Measurements from ENCODE around the gene FLVCR1. TPM values are rescaled to one million over a fixed set of nuclear protein-coding genes. Genes with fewer than 3 reads are reported as not detected.
A peak's percentile ranks its signal among the peaks of the same experiment; 100 is the strongest.
"Not testable (repeated sequence)": the region's sequence is repeated elsewhere in the genome, so short reads cannot be mapped to it uniquely, and the experiment has no call there.

The FLVCR1 gene
- total RNA-seq, 1 donor from 2014 or later: 11.3 TPM

DNA sequence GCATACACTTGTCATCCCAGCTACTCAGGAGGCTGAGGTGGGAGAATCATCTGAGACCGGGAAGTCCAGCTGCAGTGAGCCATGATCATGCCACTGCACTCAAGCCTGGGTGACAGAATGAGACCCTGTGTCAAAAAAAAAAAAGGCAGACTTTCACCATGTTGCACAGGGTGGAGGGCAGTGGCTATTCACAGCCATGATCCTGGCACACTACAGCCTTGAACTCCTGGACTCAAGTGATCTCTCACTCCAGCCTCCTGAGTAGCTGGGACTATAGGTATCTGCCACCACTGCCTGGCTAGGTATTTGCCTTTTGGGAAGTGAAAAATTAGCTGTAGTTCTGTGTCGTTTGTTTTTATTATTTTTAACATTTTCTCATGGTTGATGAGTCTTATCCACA, 29.7 kb upstream of the FLVCR1 start:
- no peak overlapping the region for H3K4me3 ChIP-seq
- H3K27ac ChIP-seq: no peak overlapping the region
- H3K36me3 ChIP-seq: no peaks in the 10 kb centered on the region
- H3K4me1 ChIP-seq: no peaks in the 10 kb centered on the region
- intact Hi-C loops (cut with DNase I): no loop called here
- TF ChIP-seq, protein P1, sequence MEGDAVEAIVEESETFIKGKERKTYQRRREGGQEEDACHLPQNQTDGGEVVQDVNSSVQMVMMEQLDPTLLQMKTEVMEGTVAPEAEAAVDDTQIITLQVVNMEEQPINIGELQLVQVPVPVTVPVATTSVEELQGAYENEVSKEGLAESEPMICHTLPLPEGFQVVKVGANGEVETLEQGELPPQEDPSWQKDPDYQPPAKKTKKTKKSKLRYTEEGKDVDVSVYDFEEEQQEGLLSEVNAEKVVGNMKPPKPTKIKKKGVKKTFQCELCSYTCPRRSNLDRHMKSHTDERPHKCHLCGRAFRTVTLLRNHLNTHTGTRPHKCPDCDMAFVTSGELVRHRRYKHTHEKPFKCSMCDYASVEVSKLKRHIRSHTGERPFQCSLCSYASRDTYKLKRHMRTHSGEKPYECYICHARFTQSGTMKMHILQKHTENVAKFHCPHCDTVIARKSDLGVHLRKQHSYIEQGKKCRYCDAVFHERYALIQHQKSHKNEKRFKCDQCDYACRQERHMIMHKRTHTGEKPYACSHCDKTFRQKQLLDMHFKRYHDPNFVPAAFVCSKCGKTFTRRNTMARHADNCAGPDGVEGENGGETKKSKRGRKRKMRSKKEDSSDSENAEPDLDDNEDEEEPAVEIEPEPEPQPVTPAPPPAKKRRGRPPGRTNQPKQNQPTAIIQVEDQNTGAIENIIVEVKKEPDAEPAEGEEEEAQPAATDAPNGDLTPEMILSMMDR (IDR thresholded peaks at IDR 0.05): no peak
- peaks cover 9% of the 10 kb centered on the region for H3K9me3 ChIP-seq
- no peak for DNase-seq
- no peak for ATAC-seq
- no peaks in the 10 kb centered on the region for H3K27me3 ChIP-seq

DNA sequence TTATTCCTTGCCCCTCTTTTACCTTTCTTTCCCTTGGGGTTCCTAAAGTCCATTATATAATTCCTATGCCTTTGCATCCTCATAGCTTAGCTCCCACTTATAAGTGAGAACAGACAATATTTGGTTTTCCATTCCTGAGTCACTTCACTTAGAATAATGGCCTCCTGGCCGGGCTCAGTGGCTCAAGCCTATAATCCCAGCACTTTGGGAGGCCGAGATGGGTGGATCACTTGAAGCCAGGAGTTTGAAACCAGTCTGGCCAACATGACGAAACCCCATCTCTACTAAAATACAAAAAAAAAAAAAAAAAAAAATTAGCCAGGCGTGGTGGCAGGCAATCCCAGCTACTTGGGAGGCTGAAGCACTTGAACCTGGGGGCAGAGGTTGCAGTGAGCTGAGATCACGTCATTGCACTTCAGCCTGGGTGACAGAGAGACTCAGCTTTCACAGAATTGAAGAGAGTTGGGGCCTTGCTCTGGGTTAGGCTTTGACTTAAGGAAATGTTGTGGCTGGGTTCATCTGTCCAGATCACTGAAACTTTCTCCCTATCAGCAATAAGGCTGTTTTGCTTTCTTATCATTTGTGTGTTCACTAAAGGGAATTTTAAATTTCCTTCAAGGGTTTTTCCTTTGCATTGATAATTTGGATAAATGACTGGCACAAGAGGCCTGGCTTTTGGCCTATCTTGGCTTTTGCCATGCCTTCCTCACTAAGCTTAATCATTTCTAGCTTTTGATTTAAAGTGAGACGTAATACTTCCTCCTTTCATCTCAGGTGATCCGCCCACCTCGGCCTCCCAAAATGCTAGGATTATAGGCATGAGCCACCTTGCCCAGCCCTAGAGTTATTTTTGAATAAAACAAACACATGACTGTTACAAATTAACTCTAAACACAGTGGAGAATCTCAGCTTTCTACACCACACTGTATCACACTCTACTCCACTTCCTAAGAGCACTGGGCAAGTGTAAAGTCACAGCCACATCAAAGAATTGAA, 24.6 kb upstream of the FLVCR1 start:
- H3K27ac ChIP-seq: peak overlapping the region; percentile 11
- intact Hi-C loops (cut with DNase I); H3K4me3 ChIP-seq; H3K9me3 ChIP-seq; H3K4me1 ChIP-seq; H3K36me3 ChIP-seq; H3K27me3 ChIP-seq: not testable (repeated sequence)
- ATAC-seq (peak; percentile 88), DNase-seq (peak; percentile 80)

DNA sequence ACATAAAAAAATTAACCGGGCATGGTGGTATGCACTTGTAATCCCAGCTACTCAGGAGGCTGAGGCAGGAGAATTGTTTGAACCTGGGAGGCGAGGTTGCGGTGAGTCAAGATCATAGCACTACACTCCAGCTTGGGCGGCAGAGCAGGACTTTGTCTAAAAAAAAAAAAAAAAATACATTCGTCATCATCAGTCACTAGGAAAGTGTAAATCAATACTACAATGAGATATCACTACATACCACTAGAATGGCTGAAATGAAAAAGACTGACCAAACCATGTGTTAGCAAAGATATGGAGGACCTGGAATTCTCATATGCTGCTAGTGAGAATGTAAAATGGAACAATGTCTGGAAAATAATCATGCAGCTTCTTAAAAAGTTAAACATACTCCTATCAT, 19.9 kb upstream of the FLVCR1 start:
- Histone ChIP-seq H3K4me3 (no peak overlapping the region), H3K27me3 (no peaks in the 10 kb centered on the region), H3K4me1 (no peaks in the 10 kb centered on the region), H3K9me3 (no peaks in the 10 kb centered on the region), H3K36me3 (no peaks in the 10 kb centered on the region), H3K27ac (no peak overlapping the region)
- no peak for ATAC-seq
- no peak for DNase-seq
- intact Hi-C loops (cut with DNase I): no loop called here
- TF ChIP-seq, protein P1 (IDR thresholded peaks at IDR 0.05): no peak

DNA sequence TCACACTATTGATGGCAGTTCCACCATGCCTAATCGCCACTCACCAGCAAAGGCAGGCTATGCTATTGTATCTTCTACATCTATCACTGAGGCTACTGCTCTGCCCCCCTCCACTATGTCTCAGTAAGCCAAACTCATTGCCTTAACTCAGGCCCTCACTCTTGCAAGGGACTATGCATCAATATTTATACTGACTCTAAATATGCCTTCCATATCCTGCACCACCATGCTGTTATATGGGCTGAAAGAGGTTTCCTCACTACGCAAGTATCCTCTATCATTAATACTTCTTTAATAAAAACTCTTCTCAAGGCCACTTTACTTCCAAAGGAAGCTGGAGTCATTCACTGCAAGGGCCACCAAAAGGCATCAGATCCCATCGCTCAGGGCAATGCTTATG, 13.6 kb upstream of the FLVCR1 start:
- H3K9me3 ChIP-seq; ATAC-seq; H3K27me3 ChIP-seq; H3K4me3 ChIP-seq; DNase-seq; H3K4me1 ChIP-seq; H3K27ac ChIP-seq; H3K36me3 ChIP-seq; intact Hi-C loops (cut with DNase I): not testable (repeated sequence)

DNA sequence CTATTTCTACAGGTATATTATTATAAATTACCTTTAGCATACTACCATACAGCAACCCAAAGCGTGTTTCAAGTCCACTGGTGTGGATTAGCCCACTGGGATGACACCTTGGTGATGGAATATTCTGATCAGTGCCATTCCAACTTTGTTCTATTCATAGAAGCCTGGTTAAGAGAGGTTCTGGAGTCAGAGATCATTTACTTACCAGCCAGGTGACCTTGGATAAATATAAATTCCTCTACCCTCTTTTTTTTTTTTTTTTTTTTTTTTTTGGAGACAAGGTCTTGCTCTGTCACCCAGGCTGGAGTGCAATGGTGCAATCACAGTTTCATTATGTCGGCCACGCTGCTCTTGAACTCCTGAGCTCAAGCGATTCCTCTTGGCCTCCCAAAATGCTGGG, 10.5 kb upstream of the FLVCR1 start, which contains the start of gene SPATA45:
TSS of gene SPATA45 (minus strand) at position 101 of the 400 bp plus-strand sequence. CDS start 11,500 bp downstream, outside the sequence.
- Histone ChIP-seq H3K4me3 (no peak within 1 kb of the TSS), H3K9me3 (no peaks in the 10 kb centered on the region), H3K4me1 (no peaks in the 10 kb centered on the region), H3K27me3 (no peaks in the 10 kb centered on the region), H3K27ac (no peak within 1 kb of the TSS), H3K36me3 (no peaks in the 10 kb centered on the region)
- intact Hi-C loops (cut with DNase I): no loop called here
- DNase-seq: no peak
- ATAC-seq: no peak
- TF ChIP-seq, protein P1 (IDR thresholded peaks at IDR 0.05): no peak

DNA sequence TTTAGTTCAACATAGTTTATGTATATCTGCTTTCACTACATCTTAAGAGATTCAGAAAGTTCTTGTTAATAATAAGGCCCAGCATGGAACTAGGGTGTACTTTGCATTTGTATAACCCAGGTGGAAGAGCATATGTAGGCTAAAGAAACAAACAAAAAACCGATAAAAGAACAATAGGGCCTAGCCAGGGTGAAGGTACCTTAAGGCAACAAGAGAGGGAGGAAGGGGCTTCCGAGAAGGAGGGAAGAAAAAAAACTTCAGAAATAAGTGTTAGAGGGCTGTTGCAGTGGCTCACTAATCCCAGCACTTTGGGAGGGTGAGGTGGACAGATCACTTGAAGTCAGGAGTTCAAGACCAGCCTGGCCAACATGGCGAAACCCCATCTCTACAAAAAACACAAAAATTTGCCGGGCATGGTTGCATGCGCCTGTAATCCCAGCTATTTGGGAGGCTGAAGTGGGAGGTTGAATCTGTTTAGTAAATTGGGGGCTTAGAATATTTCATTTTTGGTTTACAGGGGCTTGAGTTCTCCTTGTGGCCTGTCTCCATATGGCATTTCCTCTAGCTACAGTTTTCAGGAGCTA, 5.9 kb upstream of the FLVCR1 start:
- Histone ChIP-seq H3K27ac (no peak overlapping the region), H3K4me1 (peaks cover 3% of the 10 kb centered on the region), H3K4me3 (no peak overlapping the region), H3K27me3 (no peaks in the 10 kb centered on the region), H3K9me3 (no peaks in the 10 kb centered on the region), H3K36me3 (no peaks in the 10 kb centered on the region)
- DNase-seq: no peak
- no peak for ATAC-seq
- intact Hi-C loops (cut with DNase I): no loop called here
- TF ChIP-seq, protein P1 (IDR thresholded peaks at IDR 0.05): no peak
